Endothelial cell of hepatic sinusoid (primary cell): ENCODE data around the gene KPTN.

Source experiments
- in situ Hi-C: cut with HindIII; loops from 2 replicates; pipeline ENCODE4 v1.10.0; 2017; ENCODE audit warnings: low sequenced_read_pairs

Gene KPTN

DNA sequence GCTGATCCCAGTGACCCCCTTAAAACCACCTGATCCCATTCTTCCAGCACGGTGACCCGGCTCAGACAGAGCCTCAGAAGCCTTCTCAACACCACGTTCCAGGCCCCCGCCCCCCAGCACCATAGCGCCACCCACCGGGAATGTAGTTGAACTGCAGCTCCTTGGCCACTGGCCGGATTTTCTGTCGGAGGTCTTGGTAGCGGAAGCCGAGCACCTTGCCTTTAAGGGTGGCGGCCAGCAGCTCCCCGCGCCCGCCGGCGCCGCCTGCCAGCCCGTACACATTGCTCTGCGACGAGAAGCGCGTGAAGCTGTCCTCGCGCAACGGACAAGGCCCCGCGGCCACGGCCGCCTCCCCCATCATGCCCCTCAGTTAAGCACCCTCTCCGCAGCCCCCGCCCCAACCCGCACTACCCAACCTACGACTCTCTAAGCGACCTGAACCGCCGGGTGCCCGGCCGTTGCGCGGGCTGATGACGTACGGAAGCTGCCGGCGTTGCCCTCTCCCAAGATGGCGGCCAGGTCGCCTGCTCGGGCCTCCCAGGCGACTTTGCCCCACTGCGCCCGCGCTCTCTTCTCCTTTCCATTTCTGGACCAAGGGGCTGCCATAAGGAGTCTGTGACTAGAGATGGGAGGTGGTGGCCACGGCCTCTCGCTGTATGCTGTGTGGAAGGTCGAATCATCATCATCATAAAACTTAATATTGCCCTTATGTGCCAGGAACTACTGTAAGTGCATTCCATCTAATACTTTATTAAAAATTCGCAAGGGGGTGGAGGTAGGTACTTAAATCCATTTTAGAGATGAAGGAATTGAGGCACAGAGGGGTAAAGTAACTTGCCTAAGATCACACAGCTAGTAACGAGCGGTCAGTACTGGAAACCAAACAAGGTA lies at the start of gene KPTN:
Gene KPTN (minus strand): TSS at position 420 of the 891 bp plus-strand sequence. CDS start 59 bp downstream, at position 361.
- in situ Hi-C loops = no loop called here

DNA sequence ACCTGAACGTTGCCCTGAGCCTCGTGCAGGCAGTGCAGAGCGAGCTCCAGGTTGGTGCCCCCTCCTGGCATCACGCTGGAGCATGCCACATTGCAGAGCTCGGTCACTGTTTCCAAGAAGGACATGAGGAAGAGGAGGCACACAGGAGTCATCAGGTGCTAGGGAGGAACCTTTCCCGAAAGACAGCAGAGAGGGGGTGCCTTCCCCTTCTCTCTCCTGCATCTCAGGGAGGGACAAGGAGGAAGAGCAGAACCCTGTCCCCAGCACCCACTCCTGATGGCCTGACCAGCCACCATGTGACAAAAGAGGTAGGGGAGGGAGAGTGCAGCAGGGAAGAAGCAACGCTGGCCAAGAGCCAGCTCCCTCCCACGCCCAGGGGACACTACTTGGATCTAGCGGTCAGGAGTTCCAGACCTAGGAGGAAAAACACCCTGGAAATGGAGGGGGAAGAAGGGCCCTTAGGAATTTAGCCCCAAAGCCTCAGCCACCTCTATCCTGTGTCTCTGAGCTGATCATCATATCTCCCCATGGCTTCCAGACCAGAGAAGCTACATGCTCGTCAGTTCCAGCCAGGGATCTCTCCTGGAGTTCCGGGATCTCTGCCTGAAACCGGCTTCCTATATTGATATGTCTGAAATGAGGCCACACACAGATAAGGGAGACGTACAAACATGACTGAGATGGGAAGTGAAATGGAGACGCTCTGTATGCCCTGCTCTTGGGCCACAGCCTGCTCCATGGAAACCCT lies 47.8 kb upstream of the KPTN start:
- in situ Hi-C loops = no loop called here

DNA sequence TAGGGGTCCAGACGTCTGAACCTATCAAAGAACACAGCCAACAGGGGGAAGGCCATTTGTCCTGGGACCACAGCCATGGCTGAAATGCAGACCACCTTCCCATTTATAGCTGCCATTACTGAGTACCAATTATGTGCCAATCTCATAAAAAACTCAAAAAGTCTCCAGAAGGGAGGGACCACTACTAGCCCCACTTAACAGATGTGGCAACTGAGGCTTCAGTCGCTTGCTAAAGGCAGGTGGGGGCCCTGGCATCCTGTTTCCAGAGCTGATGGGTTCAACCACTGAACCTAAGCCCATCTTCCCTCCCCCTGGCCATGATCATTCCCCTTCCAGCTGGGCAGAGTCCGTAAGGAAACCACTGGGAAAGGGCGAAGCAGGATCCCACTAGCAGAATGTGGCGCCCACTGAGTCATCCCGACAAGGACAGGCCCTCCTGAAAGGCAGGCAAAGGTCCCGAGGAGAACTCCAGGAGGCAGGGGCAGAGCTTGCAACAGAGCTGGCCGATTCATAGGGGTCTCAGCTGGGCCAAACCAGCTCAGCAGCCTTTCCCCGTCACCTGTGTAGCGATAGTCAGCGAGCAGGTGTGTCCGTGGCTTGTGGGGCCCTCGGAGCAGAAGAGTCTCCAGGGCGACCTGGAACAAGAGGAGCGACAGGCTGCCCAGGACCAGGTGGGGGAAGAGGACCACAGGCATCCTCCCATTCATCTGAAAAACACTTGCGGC lies 45.2 kb upstream of the KPTN start:
- in situ Hi-C loops = no loop called here

DNA sequence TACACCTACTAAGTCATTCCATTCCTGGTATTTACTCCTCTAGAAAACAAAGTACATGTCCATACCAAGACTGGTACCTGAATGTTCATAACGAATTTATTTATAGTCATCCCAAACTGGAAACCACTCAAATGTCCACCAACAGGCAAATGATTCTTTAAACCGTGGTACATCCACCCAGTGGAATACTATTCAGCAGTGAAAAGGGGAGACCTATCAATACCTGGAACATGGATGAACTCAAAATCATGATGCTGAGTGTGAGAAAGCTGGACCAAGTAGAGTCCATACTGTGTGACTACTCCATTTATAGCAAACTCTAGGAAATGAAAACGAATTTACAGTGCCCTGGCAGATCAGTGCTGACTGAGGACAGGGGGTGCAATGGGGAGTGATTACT lies 42.8 kb upstream of the KPTN start:
- in situ Hi-C loops = no loop called here

DNA sequence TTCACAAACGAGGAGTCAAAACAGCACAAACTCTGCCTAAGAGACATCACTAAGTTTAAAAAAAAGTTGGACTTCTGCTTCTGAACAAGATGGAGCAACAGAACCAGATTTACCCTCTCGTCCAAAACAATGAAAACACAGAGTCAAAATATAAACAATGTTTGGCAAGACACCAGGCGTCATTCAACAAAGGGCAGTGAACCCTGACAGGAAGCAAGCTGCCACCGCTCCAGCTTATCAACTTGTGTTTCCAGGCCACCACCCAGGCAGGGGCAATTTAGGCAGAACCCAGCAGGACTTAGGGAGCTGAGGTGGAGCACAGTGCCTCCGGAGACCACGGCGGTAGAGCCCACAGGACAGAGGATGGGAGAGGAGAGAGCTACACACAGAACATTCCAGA lies 39.5 kb upstream of the KPTN start:
- in situ Hi-C loops = no loop called here

DNA sequence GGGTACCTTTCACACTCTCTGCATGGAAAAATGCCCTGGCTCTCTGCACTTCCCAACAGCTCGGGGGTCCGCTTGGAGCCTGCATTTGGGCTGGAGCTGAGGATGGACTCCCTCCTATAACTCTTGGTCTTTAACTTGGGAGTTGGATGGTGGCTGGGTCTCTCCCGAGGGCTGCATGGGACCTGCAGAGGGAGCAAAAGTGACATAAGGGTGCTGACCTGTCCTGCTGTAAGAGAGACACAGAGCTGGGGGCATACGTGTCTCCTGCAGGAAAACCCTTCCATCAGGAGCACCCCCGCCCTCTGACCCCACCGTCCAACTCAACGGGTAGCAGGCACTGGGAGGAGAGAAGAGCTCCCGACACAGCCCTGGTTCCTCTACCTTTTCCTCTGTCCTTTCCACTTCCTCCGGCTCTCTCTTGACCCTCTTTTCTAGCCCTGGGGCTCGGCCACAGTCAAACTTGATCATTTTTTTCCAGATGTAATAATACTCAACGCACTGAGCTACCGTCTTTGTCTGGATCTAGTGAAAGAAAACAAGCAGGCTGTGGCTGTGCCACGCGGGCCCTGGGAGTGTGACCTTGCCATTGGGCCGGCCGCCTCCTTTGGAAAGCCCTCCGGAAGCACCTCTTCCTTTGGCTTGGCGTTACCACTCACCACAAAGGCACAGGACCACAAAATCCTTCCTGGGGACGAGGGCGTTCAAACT lies 37.6 kb upstream of the KPTN start:
- in situ Hi-C loops = no loop called here

DNA sequence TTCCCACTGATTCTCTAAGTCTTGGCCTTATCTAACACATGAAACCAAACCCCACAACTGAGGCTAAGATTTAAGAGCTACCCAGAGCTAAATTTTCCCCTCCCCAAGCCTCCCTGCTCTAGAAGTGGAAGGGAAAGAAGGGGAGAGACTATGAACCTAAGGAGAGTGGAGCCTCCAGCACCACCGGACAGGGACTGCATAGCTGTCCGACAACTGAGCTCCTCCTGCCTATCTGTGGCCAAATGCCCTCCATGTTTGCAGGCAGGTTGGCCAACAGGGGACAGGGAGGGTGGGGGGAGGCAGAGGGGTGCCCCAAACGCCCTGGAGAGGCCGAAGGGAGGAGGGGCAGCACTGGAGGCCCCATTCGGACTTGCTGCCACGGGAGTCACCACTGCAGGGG lies 36.8 kb upstream of the KPTN start:
- in situ Hi-C loops = no loop called here

DNA sequence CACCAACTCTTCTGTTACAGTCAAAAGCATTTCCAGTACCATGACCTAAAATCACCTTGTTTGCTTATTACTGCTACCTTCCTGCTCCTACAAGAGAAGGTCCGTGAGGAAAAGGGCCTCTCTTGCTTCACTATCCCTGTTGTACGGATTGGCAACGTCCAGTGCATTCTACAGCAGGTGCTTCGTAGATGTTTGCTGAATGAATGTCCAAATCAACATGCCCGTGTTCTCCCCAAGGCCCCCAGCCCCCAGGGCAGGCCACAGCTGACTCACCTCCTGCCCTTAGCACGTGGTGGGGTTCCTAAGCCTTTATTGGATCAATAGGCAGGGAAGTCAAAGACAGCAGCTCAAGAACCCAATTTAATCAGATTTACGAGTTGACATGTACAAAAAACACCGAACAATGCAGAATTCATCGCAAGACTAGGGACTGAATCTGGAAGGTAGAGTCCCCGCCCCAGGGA lies 36.4 kb upstream of the KPTN start:
- in situ Hi-C loops = no loop called here

DNA sequence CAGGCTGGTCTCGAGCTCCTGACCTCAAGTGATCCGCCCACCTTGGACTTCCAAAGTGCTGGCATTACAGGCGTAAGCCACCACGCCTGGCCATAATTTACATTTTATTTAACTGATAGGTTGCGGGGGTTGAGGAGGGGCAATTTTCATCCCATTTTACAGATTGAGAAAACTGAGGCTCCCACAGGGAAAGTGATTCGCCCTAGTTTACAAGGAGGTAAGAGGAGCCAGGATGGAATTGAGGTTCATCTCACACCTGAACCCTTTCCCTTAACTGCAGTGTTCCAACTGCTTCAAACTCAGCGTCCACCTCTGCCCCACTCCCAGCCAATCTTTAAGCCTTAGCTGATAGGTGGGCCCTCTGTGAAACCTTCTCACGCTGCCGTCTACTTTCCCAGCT lies 34.8 kb upstream of the KPTN start:
- in situ Hi-C loops = no loop called here

DNA sequence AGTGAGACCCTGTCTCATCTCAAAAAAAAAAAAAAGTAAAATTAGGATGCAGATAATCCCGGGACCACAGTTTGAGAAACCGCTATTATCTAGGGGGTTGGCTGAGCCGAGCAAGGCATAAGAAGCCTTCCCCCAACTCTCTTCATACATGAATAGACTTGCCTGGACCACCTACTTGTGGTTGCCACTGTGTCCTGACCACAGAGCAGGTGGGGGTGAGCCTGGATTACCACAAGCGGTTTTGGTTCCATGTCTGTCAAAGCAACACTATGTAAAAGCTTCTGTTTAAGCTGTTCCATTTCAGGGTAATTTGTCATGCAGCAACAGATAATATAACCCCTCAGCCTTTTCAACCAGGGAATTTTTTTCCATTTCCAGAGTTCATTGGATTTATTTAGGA lies 34.1 kb upstream of the KPTN start:
- in situ Hi-C loops = no loop called here

DNA sequence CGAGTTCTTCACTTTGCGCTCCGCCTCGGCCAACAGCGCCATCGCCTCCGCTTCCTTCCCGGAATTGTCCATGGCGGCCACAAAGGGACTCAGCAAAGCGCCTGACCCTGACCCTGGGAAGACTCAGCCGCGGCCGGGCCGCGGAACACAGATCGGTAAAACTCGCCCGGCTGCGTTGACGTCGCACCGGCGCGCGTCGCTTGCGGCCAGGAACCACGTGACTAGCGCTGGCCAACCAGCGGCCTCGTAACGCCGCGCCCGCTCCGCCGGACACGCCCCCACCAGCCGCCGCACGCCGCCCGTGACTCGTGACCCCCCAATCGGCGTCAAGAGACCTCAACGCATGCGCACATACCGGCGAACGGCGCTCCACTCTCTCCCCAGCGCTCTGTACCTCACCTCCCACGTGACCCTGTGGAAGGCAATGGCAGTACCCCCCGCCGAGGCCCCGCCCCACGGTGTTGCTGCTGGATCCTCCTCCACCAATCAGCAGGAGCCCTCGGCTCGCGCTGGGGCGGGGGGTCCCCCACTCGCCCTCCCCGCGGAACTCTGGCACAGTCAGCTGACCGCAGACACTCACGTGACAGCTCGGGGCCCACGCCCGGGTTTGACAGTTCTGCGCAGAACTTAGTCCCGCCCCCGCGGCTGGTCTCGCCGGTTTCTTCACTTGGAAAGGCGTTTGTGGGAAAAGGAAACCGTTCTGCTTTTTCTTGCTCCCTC lies 31.0 kb upstream of the KPTN start, which contains the start of gene NAPA:
Gene NAPA (minus strand): TSS at position 195 of the 720 bp plus-strand sequence. CDS start 123 bp downstream, at position 72.
- in situ Hi-C loops = no loop called here

DNA sequence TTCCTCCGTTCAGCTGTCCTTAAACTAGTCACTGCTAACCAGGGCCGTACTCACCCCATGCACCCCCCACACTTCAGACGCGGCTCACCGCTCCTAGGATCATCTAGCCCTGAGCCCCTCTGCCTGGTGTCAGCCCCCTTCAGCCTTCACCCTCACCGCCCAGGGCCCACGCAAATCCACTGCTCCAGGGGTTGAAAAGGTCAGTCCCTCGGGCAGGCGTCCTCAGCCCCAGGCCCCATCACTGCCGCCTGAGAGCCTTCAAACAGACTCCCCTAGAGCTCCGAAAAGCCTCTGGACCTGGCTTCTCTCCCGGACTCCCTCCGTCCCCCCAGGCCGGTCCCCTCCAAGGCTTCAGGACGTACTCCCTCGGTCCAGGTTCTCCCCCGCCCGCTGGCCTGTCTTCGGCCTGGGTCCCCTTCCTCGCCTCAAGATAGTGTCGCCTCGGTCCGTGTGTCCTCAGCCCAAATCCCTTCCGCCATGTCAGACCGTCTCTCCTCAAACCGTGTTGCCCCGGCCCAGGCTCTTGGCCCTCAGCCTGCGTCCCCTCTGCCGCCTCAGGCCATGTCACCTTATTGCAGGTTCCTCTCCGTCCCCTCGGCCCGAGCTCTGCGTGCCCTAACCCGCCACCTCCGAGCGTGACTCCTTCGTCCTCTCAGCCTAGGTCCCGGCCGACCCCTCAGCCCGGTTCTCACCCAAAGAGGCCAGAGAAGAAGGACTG lies 30.3 kb upstream of the KPTN start:
- in situ Hi-C loops = no loop called here

DNA sequence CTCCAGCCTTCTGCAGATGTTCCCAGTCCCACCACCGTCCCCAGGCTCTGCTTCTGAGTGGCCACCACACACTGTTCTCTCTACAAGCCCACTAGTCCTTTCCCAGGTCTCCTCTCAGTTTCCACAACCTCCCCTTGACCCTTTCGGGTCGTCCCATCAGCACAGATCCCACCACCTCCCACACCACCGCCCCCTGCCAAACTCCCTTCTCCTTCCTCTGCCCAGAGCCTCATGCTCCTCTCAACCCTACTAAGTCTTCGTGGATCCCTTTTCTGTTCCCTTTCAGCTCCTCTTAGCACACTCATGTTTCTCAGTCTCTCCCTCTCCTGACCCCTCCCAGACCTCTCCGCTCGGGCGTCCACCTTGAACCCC lies 28.9 kb upstream of the KPTN start:
- in situ Hi-C loops = no loop called here

DNA sequence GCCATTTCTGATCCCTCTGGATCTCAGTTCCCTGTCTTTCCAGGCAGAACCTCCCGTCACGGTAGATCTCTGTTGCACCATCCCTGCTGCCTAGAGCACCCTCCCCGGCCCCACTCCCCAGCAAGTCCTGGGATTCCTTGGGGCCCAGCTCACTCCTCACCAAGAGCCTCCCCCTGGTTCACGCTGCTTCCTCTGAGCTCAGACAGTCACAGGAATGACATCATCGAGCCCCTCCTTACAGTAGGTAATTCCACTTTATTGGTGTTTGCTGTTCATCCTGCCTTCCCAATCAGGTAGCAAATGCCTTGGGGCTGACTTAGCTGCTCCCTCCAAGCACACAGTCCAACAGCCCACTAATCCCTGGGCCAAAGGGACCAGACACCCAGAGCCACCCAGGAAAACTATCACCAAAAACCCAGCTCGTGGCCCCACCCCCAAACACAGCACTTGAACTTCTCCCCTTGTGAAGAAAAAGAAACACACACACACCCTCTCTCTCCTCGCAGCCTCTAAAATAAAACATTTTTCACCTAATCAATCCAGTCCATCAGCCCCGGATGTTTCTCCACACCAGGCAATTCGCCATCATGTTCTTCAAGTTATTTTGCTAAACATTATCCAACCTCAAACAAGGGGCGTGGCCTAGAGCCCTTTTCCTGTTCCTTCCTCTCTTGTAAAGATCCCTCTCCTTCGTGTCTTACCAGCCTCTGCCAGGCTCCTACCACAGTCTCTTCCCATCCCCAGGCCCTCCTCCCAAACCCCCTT lies 28.3 kb upstream of the KPTN start:
- in situ Hi-C loops = no loop called here

DNA sequence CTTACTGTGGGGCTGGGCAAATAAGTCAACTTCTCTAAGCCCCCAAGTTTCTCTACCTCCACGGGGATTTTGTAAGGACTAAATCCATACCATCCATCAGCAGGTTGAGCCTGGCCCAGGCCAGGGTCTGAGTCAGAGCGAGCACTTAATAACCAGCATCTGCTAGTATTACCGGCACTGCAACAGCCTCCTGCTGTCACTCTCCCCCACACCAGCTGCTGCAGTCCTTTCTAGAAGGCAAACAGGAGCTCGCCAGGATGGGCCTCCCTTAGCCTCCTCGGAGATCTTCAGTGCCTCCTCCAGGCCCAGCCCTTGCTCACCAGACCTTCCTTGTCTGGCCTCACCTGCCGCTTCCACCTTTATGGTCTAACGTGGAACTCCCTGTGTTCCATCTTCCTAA lies 27.7 kb upstream of the KPTN start:
- in situ Hi-C loops = no loop called here

DNA sequence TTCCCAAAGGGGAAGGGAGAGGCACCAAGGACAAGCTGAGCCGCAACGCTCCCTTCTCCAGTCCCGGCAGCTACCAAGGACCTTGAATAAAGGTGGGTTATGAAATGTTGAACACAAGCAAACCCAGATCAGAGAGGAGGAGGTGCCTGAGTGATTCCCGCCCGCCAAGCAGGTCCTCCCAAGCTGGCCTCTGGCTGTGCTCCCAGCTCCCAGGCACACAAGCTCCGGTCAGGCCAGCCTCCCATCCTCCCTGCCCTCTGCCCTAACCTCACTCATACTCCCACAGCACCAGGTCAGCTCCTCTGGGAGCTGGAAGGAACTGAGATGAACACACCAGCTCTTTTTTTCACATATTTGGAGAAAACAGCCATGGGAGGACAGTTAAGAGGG lies 27.1 kb upstream of the KPTN start:
- in situ Hi-C loops = no loop called here

DNA sequence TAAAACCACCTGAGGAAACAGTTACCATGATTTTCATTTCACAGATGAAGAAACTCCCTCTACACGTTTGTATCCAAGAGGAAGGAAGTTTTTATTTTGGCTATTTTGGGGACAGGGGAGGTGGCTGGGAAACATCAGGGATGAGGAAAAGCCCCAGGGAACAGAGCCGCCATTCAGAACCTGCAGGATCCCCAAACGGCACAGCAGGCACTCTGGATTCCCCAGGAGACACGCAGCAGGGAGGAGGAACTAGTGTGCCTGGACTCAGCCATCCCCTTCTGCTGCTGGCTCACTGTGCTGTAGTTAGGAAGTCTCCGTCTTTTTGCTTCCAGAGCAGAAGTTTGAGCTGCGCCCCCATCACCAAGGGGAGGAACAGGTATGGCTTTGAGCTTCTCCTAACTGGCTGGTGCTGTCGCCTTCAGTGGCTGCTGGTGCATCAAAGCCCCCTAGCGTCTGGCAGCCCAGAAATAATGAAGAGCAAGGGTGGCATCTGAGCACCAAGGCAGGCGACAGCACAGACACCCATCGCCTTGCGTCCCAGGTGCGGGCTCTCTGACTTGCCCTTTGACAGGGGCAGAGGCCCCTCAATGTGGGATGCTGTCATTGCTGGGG lies 26.6 kb upstream of the KPTN start:
- in situ Hi-C loops = no loop called here

DNA sequence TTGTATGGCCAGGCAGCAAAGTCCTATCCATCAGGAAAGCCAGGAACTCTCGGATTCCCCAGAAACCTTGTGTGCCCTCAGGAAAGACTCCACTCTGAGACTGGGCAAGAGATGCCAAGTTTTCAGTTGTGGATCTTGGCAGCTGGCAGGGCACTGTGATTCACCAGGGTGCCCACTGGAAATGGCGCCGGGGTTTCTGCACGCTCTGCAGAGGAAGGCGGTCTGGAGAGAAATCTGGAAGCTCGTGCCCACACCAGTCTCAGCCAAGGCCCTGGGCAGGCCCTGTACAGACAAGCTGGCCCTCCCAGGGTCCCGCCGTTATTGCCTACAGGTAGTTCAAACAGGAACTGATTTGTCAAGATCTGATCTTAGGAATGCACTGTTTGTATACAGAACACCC lies 26.0 kb upstream of the KPTN start:
- in situ Hi-C loops = loop anchor here (5.0 kb wide), 1 partner anchor 63 kb away; no protein-coding TSS in a partner anchor
